GM21737 (cell line): Measurements from ENCODE around the gene SPC24.

Experiments
- ATAC-seq: cut with Tn5 transposase; IDR thresholded peaks from one replicate; pipeline ENCODE4 v1.9.1; 2021; ENCODE audit warnings: mild to moderate bottlenecking, moderate library complexity; ENCODE audit not compliant: unreplicated experiment

SPC24 gene

DNA sequence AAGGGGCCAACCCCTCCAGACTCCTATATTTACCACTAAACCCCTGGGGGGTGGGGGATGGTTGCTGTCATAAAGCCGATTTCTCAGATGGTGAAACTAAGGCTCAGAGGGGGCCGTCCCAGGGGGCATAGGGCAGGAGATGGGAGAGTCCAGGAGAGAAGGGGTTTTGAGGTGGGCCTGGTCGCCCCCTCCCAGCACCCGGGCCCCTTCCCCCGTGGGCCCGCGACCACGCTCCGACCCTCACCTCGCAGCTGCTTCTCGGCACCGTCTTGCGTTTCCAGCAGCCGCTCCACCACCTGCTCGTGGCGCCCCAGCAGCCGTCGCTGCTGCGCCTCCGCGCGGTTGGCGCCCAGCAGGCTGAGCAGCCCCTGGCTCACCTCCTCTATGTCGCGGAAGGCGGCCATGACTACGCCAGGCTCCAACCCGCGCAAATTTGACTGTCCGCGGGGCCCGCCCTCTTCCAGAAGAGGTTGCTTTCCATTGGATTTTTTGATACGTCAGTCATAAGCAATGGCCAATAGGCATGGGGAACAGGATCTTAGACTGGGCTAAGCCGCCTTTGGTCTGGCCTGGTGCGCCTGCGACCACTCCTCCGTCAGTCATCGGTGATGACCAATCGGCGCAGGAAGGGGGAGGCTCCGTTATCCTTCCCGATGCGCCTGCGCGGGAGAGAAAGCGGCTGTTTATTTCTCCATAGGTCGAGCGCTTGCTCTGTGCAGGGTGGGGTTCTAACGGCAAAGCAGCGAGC is at the start of gene SPC24:
SPC24 (minus strand) TSS at position 410 of the 748 bp plus-strand sequence; CDS start at position 404, 6 bp downstream.
- ATAC-seq, result peak; percentile 95

DNA sequence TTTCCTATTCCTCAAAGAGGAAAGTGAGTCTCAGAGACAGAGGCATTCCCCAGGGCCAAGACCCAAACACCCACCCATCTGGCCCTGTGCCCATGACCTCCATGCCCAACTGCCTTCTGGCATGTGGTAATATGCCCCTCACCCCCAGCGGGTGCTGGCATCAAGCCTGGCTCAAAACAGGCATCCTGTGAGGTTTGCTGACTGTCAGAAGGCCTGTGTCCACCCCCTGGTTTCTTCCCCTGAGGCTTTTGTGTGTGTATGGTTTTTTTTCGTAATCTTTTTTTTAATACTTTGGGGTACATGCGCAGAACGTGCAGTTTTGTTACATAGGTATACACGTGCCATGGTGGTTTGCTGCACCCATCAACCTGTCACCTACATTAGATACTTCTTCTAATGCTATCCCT is 49.4 kb upstream of the SPC24 start:
- ATAC-seq, result no peak

DNA sequence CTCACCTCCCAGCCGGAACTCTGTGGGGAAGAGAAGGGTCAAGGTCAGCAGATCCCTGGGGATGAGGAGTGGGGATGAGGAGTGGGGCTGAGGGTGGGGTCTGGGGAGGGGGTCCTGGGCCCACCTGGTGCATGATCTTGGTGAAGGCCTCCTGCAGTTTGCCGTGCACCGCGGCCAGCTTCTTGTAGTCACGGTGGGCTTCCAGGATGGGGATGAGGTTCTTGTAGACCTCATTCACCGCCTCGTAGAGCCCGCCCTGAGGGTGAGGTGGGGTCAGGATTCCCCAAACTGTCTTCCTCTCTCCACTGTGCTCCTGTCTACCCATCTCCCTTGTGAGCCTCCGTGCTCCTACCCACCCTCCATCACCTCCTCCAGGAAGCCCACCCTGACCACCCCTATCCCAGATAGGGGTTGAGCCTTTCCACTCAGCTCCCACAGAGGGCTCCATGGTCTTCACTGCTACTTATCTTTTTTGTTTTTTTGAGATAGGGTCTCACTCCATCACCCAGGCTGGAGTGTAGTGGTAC is 48.6 kb upstream of the SPC24 start:
- no peak for ATAC-seq

DNA sequence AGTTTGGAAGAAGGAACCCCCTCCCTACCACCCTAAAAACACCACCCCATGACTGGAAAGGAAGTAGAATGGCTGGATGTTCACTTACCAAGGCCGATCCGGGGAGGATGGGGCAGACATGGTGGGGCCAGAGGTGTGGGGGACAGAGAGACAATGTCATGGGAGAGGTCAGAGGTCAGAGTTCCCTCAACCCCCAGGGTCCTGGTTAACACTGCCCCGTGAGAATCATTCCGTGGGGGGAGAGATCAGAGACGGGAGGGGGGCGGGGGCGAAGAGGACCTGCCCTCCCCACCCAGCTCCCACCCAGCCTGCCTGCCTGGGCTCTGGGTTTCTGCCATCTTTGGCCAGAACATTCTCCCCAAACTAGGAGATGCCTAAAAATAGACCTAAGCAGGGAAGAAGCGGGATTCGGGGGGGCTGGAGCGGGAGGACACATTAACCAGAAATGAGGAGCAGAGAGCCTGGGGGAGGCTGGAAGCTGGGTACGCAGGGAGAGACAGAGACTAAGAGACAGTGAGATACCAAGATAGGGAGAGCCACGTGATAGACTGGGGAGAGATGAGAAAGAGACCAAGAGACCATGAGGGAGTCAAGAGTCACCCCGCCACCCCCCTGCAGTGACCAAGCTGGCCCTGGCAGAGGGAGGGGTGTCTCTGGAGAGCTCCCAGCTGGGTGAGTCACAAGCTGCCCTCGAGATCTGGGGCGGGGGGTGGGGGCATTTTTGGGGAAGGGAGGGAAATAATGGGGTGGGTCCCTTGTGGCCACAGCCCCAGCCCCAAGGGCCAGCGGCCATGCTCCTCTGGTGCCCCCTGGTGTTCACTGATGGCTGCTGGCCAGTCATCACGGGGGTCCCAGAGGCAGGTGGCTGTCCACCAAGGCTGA is 47.9 kb upstream of the SPC24 start:
- no peak for ATAC-seq

DNA sequence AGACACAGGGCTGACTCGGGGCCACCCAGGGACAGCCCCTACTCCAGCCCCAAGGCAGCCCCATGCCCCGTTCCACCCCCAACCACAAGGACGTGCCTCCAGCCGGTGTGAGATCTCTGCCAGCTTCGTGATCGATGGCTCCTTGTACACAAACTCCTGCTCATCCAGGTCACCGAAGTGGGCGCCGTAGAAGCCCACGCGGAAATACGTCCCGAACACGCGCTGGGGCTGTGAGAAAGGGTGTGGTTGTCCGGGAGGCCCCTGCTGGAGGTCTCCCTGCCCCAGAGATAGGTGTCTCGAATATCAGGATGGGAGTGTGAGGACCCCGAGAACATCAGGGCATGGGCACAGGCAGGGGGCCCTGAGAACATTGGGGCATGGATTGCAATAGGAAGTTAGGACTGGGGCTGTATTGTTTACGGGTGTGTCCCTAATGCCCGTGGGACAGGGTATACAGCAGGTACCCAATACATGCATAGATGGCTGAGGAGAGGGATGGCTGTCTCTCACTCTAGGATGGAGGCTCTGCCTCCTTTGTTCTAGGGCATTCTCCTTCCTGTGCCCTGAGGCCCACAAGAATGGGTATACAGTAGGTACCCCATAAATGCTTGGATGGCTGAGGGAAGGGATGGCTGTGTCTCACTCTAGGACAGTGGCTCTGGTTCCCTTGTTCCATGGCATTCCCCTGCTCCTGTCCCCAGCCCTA is 47.1 kb upstream of the SPC24 start:
- ATAC-seq, result no peak

- ATAC-seq, result no peak
Observed at GRCh38 chr19:11201791-11202190, 46.2 kb upstream of the SPC24 start.

GRCh38 chr19:11200931-11201330 is 45.3 kb upstream of the SPC24 start:
- ATAC-seq, result no peak

GRCh38 chr19:11200015-11200574 is 44.5 kb upstream of the SPC24 start:
- ATAC-seq, result no peak

DNA sequence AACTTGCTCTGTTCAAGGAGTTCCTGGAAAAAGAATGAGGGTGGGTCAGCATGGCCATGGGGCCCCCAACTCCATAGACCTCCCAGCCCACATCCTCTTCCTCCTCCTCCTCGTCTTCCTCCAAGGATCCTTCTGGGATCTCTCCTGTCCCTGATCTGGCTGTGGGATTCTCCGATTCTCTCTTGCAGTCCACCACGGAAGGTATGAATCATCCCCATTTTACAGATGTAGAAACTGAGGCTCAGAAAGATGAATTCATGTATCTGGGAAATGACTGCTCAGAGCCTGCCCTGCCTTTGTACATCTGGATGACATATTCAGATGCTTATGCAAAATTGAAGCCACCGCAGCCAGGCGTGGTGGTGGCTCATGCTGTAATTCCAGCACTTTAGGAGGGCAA is 43.9 kb upstream of the SPC24 start:
- no peak for ATAC-seq

DNA sequence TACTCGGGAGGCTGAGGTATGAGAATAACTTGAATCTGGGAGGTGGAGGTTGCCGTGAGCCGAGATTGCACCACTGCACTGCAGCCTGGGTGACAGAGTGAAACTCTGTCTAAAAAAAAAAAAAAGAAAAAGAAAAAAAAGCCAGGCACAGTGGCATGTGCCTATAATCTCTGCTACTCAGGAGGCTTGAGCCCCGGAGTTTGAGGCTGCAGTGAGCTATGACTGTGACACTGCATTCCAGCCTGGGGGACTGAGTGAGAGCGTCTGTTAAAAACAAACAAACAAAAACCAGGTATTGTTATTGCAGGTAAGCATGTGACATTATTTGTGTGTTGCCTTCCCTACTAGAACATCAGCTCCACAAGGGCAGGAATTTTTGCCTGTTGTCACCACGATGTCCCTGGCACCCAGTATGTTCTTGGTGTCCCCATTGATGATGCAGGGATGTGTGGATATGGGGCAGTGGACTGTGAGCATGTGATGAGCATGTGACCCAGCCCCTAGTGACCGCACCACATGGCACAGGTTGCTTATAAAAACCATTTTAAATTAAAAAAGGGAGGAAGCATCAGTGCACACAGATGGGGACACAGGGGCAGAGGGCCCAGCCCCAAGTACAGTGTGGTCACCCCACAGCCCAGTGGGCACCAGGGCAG is 43.3 kb upstream of the SPC24 start:
- no peak for ATAC-seq

- ATAC-seq, result no peak
Observed at GRCh38 chr19:11198175-11198534, 42.6 kb upstream of the SPC24 start.

DNA sequence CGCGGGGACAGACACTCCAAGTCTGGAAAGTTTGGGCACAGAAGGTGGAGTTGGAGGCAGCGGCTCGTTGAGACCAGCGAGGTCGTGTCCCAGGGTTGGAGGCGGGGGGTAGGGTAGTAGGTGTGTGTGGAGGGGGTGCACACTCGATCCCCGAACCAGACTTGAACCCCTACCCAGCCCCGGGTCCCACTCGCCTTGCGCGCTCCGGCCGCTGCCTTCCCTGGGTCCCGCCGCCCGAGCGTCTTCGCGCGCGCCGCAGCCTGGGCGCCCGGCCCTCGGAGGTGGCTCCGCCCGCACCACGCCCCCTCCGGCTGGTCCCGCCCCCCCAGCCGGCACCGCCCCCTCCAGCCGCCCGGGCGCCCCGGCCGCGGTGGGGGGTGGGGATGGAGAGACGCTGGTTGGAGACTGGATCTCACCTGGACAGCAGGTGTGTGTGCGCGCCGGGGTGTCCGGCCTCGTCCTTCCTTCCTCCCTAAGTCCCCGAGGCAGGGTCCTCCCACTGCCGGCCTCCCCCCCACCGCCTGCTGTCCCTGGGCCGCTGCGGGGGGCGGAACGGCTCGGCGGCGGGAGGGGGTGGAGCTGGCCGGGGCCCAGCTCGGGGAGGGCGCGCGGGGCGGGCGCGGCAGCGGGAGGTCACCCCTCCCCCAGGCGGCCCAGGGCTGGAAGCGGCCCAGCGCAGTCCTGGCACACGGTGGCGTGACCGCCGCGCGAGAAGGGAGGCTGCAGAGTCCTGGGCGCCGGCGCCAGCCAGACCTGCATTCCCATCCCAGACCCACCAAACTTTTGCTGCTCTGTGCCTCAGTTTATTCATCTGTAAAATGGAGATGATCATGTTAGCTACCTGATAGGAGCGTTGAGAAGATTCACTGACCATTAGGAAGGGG is 42.0 kb upstream of the SPC24 start, which contains the start of gene KANK2:
KANK2 (minus strand) TSS at position 255 of the 884 bp plus-strand sequence. CDS start 3,034 bp downstream, outside the sequence.
- ATAC-seq, result peak; percentile 66

DNA sequence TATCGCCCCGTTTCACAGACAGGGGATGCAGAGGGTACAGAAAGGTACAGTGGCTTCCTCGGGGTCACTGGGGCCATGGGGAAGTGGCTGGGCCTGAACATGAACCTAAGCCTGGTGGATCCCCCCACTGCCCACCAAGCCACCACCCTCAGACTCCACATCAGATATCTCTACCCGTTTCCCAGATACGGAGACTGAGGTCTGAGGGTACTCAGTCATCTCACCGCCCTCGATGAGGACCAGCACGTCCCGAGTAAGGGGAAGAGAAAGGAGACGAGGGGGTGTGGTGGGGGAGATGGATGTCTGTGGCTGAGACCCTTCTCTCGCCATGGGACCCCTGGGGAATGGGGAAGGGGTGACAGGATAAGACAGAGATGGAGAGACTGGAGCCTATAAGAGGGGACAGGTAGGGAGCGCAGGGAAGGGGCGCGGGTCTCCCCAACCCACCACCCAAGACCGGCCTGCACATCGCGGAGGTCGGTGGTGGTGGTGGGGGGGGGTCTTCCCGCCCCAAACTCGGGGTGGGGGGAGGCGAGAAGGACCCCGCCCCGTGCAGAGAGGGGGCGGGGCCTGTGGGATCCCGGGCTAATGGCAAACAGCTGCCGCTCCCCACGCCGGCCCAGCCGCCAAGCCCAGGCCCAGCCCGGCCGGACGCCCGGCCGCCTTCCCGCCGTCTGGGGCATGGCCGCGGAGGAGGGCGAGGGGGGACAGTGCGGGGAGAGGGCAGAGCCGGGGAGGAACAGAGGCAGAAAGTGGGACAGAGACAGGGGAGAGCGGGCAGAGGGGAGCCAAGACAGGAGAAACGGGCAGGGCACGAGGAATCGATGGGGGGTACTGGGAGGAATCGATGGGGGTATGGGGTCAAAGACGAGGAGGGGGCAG is 41.1 kb upstream of the SPC24 start:
- no peak for ATAC-seq

GRCh38 chr19:11195681-11196080 is 40.1 kb upstream of the SPC24 start:
- ATAC-seq, result no peak

DNA sequence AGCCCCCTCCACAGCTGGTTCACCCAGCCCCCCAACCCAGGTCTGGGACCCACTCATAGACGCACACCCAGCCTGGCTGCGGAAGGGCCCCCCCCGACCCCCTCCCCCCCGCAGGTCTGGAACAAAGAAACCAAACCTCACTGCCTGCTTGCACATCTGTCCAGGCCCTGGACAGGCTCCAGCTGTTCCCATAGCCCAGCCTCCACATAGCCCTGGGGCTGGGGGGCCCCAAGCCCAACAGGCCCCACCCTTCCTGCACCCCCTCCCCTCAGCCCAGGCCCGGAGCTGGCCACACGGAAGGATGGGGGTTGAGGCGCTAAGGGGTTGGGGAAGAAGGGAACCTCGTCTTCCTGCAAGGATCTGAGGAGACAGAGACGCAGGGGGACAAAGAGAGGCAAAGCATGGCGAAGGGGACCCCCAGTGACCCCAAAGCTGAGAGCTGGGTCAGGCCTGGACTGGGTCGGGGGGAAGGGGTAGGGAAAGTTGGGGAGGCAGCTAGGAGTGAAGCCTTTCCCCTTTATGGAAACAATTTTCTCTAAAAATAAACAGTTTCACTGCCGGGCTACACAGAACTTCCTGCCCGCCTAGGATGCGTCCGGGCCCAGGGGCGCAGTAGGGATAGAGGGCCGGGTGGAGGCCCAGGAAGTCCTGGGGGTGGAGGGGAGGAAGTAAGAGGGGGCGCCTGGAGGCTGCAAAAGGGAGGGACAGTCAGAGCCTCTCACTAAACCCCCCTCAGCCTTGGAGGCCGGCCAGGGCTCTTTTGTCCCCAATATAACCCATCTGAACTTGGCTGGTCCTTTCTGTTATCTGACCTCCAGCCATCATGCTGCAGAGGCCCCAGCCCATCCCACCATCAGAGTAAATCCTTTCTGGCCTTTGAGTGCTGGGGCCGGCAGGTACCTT is 39.3 kb upstream of the SPC24 start:
- no peak for ATAC-seq

GRCh38 chr19:11194173-11194572 is 38.6 kb upstream of the SPC24 start:
- no peak for ATAC-seq
